Measurements from ENCODE around the gene PAPPA2.

DNA sequence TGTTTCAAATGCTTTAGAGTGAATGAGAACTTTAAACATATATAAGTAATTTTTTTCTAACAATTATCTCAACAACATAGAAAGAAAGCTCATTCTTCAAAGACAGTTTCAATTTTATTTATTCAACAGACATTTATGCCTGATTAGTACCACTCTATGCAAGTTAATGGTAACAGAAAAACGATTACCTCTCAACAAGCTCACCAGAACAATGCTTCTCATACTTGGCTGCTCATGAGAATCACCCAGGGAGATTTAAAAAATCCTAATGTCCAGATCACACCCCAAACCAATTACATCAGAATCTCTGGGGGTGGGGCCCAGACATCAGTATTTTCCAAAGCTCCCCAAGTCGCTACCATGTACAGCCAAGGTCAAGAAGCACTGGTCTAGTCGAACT, 312.4 kb downstream of the PAPPA2 start:
- TF ChIP-seq CTCF (conservative IDR thresholded peaks at IDR 0.05; ENCODE audit: low read depth, low read length) (no peak), EZH2 (IDR thresholded peaks at IDR 0.05; ENCODE audit: borderline replicate concordance, low read depth, low read length, poor library complexity, severe bottlenecking) (no peak)
